Measurements from ENCODE around the gene SCAF1.

The SCAF1 gene

DNA sequence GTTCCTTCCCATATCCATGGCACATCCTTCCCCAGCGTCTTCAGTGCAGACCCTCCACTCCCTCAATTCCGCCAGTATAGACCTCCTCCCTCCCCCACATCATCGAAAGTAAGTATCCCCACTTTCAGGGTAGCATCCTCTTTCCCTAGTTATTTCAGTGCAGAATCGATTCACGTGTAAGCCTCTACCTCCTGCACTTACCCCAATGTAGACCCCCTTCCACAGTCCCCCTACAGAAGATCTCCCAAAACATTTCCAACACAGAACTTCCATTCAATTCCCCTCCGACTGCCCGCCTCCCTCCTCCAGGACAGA lies 23.0 kb downstream of the SCAF1 start:
- DNase-seq (ENCODE audit: low spot score) = no peak

DNA sequence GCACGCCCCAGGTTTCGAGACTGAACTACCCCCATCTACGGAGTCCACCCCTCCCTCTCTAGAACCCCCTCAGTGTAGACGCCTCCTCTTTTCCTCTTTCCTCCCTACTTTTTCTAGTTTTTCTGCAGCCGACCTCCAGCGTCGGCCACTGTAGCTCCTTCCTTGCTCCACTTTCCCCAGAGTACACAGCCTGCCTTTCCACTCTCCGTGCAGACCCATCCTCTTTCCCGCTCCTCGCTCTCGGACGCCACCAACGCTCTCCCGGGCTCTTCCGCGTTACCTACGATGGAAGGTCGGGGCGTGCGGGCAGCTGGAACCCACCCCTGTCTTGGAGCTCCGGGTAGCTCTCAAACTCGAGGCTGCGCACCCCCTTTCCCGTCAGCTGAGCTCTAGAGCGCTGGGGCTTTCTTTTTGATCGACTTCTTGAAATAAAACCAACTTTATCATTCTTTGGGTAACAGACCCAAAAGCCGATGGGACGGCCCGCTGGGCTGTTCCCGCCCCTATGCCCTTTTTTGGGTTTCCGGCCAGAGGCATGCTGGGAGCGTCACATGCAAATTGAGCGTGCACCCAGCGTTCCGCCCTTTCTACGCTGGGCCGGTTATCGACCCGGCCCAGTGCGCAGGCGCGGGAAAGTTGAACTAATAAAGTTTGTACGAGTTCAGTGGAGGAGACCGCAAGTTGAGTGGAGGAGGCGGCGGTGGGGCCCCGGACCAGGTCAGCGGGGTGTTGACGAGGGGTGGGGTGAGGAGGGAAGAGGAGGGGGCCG lies 23.5 kb downstream of the SCAF1 start, which contains the start of the genes BCL2L12 and IRF3:
Gene BCL2L12, plus strand, starts transcription at position 583 of the 769 bp plus-strand sequence. CDS start 760 bp downstream, outside the sequence.
Gene IRF3, minus strand, starts transcription at position 507 of the 769 bp plus-strand sequence. CDS start 1,019 bp downstream, outside the sequence.
- DNase-seq (ENCODE audit: low spot score) = peak; percentile 97

DNA sequence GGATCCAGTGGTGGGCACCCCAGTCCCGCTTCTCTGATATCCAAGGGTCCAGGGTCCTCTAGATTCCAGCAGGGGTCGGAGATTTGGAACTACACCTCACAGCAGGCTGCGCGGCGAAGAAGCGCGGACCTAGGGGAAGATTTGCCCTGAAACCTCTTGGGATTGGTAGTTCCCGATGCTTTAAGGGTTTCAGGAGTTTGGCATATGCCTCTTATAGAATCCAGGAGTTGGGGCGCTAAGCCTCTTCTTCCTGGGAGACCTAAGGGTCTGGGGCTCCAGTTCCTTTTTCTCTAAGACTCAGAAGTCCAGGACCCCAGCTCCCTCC lies 24.1 kb downstream of the SCAF1 start:
- no peak for DNase-seq (ENCODE audit: low spot score)

DNA sequence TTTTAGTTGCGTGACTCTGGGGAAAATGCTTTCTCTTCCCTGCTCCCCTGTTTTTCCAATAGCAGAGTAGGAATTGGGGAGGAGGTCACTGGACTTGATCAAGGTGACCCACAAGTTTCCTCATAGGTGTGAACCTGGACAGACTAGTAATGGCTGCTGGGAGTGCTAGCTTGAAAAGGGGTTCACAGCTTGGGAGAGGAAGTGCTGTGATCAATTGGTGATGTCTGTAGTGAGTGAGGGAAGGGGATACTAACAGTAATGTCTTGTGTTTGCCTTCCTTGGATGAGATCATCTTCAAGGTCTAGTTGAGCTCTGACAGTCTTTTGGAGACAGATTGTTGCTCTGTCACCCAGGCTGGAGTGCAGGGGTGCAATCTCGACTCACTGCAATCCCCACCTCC lies 25.5 kb downstream of the SCAF1 start:
- DNase-seq (ENCODE audit: low spot score) = no peak

- no peak for DNase-seq (ENCODE audit: low spot score)
These were observed 27.5 kb downstream of the SCAF1 start for GRCh38 chr19:49669516-49669915.

GRCh38 chr19:49672131-49672919 lies 30.3 kb downstream of the SCAF1 start:
- peak; percentile 83 for DNase-seq (ENCODE audit: low spot score)

DNA sequence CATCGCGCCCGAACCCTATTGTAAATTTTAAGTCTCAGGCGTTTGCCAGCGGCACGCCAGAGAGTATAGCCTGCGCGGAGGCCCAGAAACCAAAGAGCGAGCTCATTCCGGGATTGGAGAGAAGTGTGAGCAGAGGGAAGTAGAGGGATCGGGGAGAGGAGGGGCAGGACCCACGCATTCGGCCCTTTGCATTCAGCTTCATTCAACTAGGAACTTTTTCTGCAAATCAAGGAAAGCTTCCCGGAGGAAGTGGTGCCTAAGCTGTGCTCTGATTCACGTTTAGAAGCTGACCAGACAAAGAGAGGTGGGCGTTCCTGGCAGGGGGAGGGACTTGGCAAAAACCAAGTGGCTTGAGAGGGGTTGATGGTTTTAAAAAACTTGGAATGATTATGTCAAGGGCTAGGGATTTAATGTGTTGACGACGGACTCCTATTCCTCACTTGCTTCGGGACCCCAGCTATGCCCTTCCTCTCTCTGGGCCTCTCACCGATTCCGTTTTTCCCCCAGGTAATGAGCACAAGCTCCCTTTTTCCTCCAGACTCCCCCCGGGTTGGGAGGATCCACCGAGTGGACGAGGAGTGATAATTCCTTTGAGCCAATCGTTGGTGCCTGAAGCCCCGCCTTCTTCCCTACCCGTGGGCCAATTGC lies 34.3 kb downstream of the SCAF1 start:
- DNase-seq (ENCODE audit: low spot score) = peak; percentile 86

DNA sequence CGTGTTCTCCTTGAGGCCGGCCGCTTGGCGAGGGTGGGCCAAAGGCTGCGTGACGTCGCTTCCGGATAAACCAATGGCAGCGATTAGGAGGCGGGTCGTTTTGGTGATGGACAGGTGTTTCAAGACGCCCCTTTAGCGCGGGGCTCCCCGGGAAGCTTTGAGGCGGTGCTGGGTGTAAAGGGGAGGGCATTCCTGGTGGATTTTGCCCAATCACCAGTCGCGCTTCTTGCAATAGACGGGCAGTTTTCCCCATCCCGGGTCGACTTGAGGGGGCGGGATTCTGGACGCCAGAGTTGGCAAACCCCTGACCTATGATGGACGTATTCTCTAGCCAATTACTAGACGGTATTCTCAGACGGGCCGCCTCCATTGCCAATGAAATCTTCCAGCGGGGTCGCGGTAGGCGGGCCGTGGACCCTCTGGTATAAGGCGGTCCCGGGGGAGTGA lies 34.8 kb downstream of the SCAF1 start:
- peak; percentile 96 for DNase-seq (ENCODE audit: low spot score)

GRCh38 chr19:49677231-49677900 lies 35.4 kb downstream of the SCAF1 start, which contains the start of gene PRMT1:
PRMT1 (plus strand) TSS chr19:49677271; CDS start chr19:49677281, 10 bp downstream.
- peak; percentile 40 for DNase-seq (ENCODE audit: low spot score)

DNA sequence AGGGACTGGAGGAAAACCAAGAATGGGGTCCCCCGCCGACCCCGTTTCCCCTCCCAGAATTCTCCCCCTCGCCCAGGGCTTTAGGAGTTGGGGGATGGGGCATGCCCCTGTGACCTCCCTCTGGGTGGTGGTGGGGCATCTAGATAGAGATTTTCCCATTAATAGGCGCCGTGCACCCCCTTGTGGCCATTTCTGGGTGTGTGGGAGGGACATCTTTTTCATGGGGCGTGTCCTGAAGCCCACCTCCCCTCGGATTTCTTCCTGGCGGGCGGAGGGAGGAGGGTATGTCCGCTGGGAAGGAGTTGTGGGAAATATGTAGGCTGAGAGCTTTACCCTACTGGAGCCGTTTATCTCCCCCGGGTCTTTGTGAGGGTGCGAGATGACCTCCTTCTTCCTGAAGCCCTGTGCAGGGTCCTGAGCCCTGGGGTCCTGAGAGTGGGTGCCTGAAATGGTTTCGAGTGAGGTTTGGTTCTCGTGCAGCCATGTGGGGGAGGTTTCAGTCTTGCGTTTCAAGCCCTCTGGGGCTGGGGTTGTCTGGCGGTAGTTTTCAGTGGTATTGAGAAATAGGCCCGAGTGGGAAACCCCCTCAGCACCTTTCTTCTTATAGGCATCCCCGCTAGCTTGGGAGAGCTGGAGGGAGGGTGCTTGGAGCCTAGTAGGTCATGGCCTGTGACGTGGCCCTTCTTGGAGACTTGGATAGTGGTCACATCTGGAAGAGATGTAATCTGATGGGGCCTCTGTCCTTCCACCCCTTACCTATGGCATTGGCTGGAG lies 36.1 kb downstream of the SCAF1 start:
- DNase-seq (ENCODE audit: low spot score) = peak; percentile 58

DNA sequence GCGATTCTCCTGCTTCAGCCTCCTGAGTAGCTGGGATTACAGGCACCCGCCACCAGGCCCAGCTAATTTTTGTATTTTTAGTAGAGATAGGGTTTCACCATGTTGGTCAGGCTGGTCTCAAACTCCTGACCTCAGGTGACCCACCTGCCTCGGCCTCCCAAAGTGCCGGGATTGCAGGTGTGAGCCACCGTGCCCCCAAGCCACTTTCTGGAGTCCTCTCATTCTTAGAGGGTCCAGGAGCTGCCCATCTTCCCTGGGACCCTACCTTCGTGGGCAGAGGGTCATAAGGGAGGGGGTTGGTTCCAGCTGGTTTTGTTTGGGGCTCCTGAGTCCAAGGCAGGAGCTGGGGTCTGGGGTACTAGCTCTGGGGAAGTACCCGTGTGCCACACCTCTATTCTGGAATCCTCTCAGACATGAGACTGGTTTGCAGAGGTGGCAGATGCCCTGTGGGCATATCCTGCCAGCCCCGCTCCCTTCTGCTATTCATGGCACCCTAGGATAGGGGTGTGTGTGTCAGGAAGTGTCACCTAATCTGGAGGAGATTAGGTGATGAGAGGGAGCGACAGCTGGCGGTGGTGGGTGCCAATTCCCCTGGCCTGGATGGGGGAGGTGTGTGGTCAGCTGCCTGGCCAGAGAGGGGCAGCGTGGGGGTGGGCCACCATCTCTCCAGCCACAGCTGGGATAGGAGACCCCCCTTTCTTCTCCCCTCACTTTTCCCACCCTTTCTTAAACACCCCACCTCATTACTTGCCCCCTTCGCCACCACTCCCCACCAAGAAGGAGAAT lies 37.2 kb downstream of the SCAF1 start:
- no peak for DNase-seq (ENCODE audit: low spot score)

GRCh38 chr19:49679771-49680413 lies 37.9 kb downstream of the SCAF1 start:
- no peak for DNase-seq (ENCODE audit: low spot score)

DNA sequence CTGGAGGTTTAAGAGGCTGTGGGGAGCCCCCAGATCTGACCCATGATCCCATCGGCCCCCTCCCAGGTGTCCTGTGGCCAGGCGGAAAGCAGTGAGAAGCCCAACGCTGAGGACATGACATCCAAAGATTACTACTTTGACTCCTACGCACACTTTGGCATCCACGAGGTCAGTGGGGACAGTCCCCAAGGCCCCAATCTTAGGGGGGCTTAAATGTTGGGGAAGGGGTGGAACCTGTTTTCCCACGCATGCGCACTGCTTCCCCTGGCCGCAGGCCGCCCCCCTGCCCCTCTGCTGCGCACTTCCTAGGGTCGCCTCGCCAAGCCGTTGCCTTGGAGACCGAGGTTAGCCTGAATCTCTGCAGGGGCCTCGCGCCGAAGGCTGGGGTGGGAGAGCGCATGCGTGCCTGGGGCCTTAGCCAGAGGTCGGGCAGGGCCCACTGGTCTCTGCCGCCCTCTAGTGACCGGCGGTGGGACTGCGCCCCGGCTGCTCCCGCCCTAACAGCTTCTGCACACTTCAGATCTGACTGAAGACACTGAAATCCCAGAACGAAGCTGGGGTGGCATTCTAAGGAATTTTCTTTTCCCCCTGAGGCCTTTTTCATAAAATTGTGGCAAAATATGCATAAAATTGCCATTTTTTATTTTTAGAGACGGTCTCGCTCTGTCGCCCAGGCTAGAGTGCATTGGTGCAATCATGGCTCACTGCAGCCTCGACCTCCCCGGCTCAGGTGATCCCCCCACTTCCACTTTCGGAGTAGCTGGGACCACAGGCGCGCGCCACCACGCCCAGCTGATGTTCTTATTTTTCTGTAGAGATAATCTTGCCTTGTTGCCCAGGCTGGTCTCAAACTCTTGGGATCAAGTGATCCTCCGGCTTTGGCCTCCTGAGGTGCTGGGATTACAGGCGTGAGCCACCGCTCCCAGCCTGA lies 38.7 kb downstream of the SCAF1 start:
- peak; percentile 95 for DNase-seq (ENCODE audit: low spot score)

DNA sequence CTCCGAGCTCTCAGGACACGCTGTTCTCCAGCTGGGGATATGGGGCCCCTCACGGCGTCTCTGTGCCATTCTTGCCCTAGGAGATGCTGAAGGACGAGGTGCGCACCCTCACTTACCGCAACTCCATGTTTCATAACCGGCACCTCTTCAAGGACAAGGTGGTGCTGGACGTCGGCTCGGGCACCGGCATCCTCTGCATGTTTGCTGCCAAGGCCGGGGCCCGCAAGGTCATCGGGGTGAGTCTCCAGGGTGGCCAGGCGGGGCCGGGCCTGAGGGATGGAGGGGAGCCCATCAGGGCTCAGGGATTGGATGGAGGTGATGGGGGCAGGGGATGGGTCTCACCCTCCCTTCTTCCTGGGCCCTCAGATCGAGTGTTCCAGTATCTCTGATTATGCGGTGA lies 39.8 kb downstream of the SCAF1 start:
- no peak for DNase-seq (ENCODE audit: low spot score)

DNA sequence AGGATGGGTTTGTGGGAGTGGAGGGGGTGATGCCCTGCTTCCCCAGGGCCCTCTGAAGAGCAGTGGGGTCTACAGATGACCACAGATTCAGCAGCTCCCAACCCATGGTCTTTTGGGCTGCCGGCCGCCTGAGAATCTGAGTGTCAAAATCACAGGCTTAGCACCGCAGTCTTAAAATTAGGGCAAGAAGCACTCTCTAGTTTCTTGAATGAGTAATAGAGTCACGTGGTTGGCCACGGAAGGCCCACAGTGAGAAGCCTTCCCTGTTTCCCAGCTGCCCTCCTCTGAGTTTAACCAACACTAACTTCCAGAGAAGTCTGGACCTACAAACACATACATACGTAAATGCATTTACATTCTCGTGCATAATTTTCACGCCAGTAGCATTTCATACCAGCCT lies 40.3 kb downstream of the SCAF1 start:
- DNase-seq (ENCODE audit: low spot score) = no peak

GRCh38 chr19:49683814-49684250 lies 41.8 kb downstream of the SCAF1 start:
- no peak for DNase-seq (ENCODE audit: low spot score)

DNA sequence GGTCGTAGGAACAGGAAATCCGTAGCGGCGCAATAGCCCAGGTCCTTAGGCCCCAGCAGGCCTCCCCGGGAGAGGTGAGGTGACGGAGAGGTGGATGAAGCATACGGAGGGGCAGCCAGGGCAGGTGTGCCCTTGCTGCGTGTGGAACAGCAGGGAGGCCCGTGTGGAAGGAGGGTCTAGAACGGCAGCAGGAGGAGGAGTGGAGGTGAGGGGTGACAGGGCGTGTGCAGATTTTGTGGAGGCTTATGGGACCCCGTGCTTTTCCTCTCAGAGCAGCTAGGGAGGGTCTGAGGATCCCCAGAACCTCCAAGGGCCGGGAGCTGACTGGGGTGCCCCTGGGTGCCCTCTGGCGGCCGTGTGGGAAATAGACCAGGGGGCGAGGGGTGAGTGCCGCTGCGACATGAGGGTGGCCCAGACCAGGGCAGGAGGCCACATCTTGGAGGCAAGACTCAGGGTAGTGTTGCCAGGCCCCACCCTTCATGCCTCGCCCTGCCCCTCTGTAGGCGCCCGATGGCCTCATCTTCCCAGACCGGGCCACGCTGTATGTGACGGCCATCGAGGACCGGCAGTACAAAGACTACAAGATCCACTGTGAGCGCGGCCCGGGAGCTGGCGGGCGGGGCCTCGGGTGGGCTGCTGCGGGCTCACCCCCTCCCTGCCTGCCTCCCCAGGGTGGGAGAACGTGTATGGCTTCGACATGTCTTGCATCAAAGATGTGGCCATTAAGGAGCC lies 42.4 kb downstream of the SCAF1 start:
- peak; percentile 37 for DNase-seq (ENCODE audit: low spot score)

DNA sequence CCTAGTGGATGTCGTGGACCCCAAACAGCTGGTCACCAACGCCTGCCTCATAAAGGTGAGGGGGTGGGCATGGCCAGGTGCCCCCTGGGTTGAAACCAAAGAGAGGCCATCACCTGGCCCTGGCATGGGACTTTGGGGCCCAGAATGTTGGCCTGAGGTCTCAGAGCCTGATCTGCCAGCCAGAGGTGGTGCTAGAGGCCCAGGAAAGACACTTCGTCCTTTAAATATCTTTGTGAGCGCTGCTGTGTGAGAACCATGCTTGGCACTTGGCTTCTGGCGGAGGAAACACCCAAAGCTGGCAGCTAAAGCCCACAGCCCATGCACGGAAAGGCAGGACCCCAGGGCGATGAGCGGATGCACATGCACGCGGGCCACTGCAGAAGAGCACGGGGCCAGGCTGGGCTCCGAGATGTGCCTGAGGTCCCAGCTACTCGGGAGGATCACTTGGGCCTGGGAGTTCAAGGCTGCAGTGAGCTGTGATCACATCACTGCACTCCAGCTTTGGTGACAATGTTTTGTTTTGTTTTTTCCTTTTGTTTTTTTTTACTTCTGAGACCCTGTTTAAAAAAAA lies 43.1 kb downstream of the SCAF1 start:
- DNase-seq (ENCODE audit: low spot score) = no peak

Data from AG20443 (cell line).